Measurements from ENCODE around the gene RABGAP1L.

- no peak for TF ChIP-seq POLR2A (IDR thresholded peaks at IDR 0.05; ENCODE audit: low read length)
- no peak for TF ChIP-seq GATA1 (IDR thresholded peaks at IDR 0.05; ENCODE audit: low read depth, low read length)
Measured at GRCh38 chr1:174989536-174990220, 830.4 kb downstream of the RABGAP1L start.

Measured in erythroblast (primary cell).